Raji (cell line): Measurements from ENCODE around the gene CES3.

Experiments
- POLR2A ChIP-seq: IDR thresholded peaks from 2 replicates; pipeline ENCODE4 v1.6.1; 2011; ENCODE audit warnings: low read depth, low read length, control low read depth; ENCODE audit not compliant: insufficient read depth

Gene CES3

GRCh38 chr16:66970775-66971720 lies 10.0 kb downstream of the CES3 start:
- no peak for TF ChIP-seq POLR2A

- no peak for TF ChIP-seq POLR2A
Observed at GRCh38 chr16:66972983-66973382, 11.9 kb downstream of the CES3 start.

GRCh38 chr16:66973716-66974115 lies 12.7 kb downstream of the CES3 start:
- no peak for TF ChIP-seq POLR2A

GRCh38 chr16:66975302-66975893 lies 14.3 kb downstream of the CES3 start:
- TF ChIP-seq POLR2A, result no peak

GRCh38 chr16:66976746-66977145 lies 15.7 kb downstream of the CES3 start:
- TF ChIP-seq POLR2A, result no peak

GRCh38 chr16:66977341-66978113 lies 16.5 kb downstream of the CES3 start:
- no peak for TF ChIP-seq POLR2A

- TF ChIP-seq POLR2A, result no peak
Observed at GRCh38 chr16:66979011-66979717, 18.1 kb downstream of the CES3 start.

GRCh38 chr16:66983033-66983432 lies 22.0 kb downstream of the CES3 start:
- TF ChIP-seq POLR2A, result no peak

GRCh38 chr16:66984892-66985311 lies 23.8 kb downstream of the CES3 start:
- TF ChIP-seq POLR2A, result no peak

GRCh38 chr16:66986559-66986958 lies 25.5 kb downstream of the CES3 start:
- TF ChIP-seq POLR2A, result no peak

- TF ChIP-seq POLR2A, result no peak
Observed at GRCh38 chr16:66988197-66988788, 27.2 kb downstream of the CES3 start, which contains the start of gene CES4A. TSS of gene CES4A (plus strand) at chr16:66988589. CDS start at chr16:66988773, 184 bp downstream.

- no peak for TF ChIP-seq POLR2A
Observed at GRCh38 chr16:66991545-66992077, 30.5 kb downstream of the CES3 start.

GRCh38 chr16:66996324-66996982 lies 35.4 kb downstream of the CES3 start:
- TF ChIP-seq POLR2A, result no peak

GRCh38 chr16:66996983-66997358 lies 35.9 kb downstream of the CES3 start:
- no peak for TF ChIP-seq POLR2A
